Measurements from ENCODE around the gene CSF2.

DNA sequence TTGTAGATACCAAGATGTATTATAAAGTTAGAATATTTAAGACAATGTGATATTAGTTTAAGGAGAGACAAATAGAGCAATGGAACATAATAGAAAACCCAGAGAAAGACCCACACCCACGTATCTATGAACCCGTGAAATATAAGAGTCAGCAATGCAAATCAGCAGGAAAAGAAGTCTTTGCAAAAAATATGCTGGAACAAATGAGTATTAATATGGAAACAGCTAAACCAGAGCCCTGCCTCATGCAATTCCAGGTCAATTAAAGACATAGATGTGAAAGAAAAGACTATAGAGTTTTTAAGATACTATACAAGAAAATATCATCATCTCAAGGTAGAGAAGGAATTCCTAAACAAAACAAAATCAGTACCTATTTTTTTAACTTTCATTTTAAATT lies 36.2 kb upstream of the CSF2 start:
- TF ChIP-seq, protein P1, sequence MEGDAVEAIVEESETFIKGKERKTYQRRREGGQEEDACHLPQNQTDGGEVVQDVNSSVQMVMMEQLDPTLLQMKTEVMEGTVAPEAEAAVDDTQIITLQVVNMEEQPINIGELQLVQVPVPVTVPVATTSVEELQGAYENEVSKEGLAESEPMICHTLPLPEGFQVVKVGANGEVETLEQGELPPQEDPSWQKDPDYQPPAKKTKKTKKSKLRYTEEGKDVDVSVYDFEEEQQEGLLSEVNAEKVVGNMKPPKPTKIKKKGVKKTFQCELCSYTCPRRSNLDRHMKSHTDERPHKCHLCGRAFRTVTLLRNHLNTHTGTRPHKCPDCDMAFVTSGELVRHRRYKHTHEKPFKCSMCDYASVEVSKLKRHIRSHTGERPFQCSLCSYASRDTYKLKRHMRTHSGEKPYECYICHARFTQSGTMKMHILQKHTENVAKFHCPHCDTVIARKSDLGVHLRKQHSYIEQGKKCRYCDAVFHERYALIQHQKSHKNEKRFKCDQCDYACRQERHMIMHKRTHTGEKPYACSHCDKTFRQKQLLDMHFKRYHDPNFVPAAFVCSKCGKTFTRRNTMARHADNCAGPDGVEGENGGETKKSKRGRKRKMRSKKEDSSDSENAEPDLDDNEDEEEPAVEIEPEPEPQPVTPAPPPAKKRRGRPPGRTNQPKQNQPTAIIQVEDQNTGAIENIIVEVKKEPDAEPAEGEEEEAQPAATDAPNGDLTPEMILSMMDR (IDR thresholded peaks at IDR 0.05): no peak
- no peak for TF ChIP-seq EP300 (IDR thresholded peaks at IDR 0.05)
- TF ChIP-seq POLR2AphosphoS5 (IDR thresholded peaks at IDR 0.05): no peak
- TF ChIP-seq POLR2A (IDR thresholded peaks at IDR 0.05): no peak
